ENCODE data around the gene ALDH9A1. TPM values are rescaled to one million over a fixed set of nuclear protein-coding genes. Genes with fewer than 3 reads are reported as not detected.
"Not testable (repeated sequence)": the region's sequence is repeated elsewhere in the genome, so short reads cannot be mapped to it uniquely, and the experiment has no call there.

ALDH9A1 gene
- 10 to 100 TPM; 46.9 to 54.4 TPM for total RNA-seq

DNA sequence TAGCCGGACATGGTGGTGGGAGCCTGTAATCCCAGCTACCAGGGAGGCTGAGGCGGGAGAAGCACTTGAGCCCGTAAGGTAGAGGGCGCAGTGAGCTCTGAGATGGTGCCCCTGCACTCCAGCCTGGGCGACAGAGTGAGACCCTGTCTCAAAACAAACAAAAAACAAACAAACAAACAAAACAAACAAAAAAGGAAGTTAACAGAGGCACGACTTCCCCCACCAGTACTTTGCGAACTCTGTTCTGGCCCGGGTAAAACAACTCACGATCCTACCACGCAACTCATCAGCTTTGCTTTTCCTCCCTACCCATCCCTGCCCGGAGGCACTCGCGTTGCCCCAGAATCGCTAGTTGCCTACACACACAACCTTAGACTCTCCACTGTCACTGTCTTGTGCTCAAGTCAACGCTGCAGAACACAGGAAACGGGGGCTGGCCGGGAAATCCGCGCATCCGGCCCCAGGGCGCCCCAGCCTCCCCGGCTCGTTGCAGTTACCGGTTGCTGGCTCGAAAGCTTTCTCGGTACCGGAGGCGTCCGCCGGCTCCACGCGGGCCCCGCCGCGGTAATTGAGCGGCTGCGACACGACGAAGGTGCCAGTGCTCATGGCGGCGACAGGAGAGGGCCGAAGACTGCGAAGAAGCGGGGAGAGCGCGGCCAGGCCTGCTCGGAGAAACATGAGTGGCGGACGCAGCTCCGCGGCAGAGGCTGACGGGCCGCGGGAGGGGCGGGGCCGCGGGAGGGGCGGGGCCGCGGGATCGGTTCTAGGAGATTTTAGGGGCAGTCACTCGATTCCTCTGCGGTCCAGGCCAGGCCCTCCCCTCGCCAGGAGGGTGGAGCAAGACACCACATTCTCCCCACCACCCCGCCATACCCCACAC lies at the start of gene ALDH9A1:
Gene ALDH9A1 (minus strand): TSS at position 682 of the 880 bp plus-strand sequence. CDS start 4 bp downstream, at position 678.
- ChIA-PET POLR2A (interaction anchor here (0.6 to 3.1 kb wide), 23 partner anchors 10 to 131 kb away, joined by 3 to 36 read pairs (median 3); partner anchors contain the start of genes MGST3 and TMCO1), CTCF (interaction anchor here (0.8 to 2.6 kb wide), 22 partner anchors 12 to 226 kb away, joined by 3 to 17 read pairs (median 4); partner anchors contain the start of genes MGST3 and TMCO1)
- peaks cover 34% of the 10 kb centered on the region for H3K36me3 Mint-ChIP-seq (ENCODE audit: low read depth)

DNA sequence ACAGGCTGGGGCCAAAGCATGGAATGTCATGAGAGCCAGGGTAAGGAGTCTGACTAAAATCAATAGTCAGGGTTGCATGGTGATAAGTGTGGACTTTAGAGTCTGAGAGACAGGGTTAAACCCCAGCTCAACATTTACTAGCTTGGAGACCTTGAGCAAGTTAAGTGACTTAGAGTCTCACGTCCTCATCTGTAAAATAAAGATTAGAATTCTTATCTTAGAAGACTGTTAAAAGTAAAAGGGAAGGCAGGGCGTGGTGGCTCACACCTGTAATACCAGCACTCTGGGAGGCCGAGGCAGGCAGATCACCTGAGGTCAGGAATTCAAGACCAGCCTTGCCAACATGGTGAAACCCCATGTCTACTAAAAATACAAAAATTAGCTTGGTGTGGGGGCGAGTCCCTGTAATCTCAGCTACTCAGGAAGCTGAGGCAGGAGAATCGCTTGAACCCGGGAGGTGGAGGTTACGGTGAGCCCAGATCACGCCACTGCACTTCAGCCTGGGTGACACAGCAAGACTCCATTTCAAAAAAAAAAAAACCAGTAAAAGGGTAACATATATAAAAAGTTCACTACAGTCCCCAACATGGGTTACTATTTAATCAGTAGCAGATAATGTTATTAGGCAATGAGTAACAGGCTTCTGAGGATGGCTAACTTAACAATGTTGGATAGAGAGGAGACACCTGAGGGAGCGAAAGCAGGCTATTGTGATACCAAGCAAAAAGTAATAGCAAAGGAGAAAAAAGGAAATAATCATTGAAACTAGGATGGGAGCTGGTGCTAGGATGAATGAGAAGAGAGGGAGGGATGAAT lies 49.5 kb upstream of the ALDH9A1 start:
- POLR2A ChIA-PET: no interaction called here
- Mint-ChIP-seq H3K36me3 (ENCODE audit: low read depth) (peaks cover 34% of the 10 kb centered on the region), H3K27ac (no peak overlapping the region)

More for the DNA sequence above, at the start of gene ALDH9A1:
- peaks cover 1% of the 10 kb centered on the region for H3K27me3 Mint-ChIP-seq
- DNase-seq: peak; percentile 91
- no peaks in the 10 kb centered on the region for H3K9me3 Mint-ChIP-seq
- H3K4me3 Mint-ChIP-seq: peak within 1 kb of the TSS; percentile 97
- peaks cover 35% of the 10 kb centered on the region for H3K4me1 Mint-ChIP-seq
- peak within 1 kb of the TSS; percentile 98 for H3K27ac Mint-ChIP-seq

DNA sequence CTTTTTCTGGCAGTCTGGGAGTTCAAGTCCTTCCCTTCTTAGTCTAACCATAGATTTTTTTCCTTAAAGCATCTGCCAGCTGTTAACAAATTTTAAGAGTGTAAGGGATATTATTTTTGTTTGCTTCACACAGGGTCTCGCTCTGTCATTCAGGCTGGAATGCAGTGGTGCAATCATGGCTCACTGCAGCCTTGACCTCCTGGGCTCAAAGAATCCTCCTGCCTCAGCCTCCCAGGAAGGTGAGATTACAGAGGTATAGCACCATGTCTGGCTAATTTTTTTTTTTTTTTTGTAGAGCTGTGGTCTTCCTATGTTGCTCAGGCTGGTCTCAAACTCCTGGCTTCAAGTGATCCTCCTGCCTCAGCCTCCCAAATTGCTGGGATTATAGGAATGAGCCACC lies 46.6 kb upstream of the ALDH9A1 start:
- H3K27ac Mint-ChIP-seq, DNase-seq, H3K4me3 Mint-ChIP-seq, H3K9me3 Mint-ChIP-seq, H3K4me1 Mint-ChIP-seq, H3K27me3 Mint-ChIP-seq: not testable (repeated sequence)
- H3K36me3 Mint-ChIP-seq (ENCODE audit: low read depth): peaks cover 54% of the 10 kb centered on the region
- POLR2A ChIA-PET: interaction anchor here (0.7 to 1.2 kb wide), 2 partner anchors 11 to 21 kb away, joined by 3 to 4 read pairs; no protein-coding TSS in a partner anchor
- CTCF ChIA-PET: interaction anchor here (0.7 to 1.1 kb wide), 3 partner anchors 21 to 734 kb away, joined by 3 to 4 read pairs (median 4); no protein-coding TSS in a partner anchor

More for the DNA sequence above, 49.5 kb upstream of the ALDH9A1 start:
- no peak for DNase-seq
- CTCF ChIA-PET: interaction anchor here (0.8 to 2.2 kb wide), 4 partner anchors 17 to 380 kb away, joined by 3 to 5 read pairs (median 3); no protein-coding TSS in a partner anchor
- Mint-ChIP-seq H3K4me3 (no peak overlapping the region), H3K4me1 (no peaks in the 10 kb centered on the region), H3K9me3 (no peaks in the 10 kb centered on the region), H3K27me3 (no peaks in the 10 kb centered on the region)

DNA sequence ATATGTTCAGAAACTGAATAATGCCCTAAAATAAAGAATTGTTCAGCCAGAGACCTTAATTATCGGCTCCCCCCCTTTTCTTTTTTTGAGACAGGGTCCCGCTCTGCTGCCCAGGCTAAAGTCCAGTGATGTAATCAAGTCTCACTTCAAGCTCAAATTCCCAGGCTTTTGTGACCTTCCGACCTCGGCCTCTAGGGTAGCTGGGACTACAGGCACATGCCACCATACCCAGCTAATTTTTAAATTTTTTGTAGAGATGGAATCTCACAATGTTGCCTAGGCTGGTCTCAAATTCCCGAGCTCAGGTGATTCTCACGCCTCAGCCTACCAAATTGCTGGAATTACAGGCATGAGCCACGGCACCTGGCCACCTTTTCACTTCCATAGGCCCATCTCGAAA lies 43.8 kb upstream of the ALDH9A1 start:
- ChIA-PET CTCF (no interaction called here), POLR2A (interaction anchor here (1.1 kb wide), 1 partner anchor 112 kb away, joined by 3 read pairs; no protein-coding TSS in a partner anchor)
- Mint-ChIP-seq H3K36me3 (ENCODE audit: low read depth) (peaks cover 52% of the 10 kb centered on the region), H3K4me3 (no peak overlapping the region), H3K27ac (no peak overlapping the region), H3K4me1 (no peaks in the 10 kb centered on the region), H3K9me3 (no peaks in the 10 kb centered on the region), H3K27me3 (no peaks in the 10 kb centered on the region)
- no peak for DNase-seq

DNA sequence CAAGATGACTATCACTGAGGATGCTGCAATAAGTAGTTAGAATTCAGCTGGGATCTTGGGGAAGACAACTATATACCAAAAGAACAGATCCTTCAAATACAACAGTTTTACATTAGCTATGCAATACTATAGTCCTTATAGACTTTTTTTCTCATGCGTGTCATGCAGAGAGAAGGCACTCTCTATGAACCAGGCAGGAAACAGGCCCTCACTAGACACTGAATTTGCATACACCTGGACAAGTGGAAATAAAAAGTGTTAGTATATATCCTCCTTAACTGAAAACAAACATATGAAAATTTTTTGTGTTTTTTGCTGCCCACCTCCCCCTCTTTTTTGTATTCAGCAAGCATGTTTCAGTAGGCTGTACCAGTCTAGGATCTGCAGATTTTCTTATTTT lies 40.4 kb upstream of the ALDH9A1 start:
- Mint-ChIP-seq H3K27me3 (no peaks in the 10 kb centered on the region), H3K4me1 (peaks cover 2% of the 10 kb centered on the region), H3K4me3 (no peak overlapping the region), H3K36me3 (ENCODE audit: low read depth) (peaks cover 48% of the 10 kb centered on the region), H3K9me3 (no peaks in the 10 kb centered on the region), H3K27ac (no peak overlapping the region)
- CTCF ChIA-PET: no interaction called here
- POLR2A ChIA-PET: interaction anchor here (1.7 kb wide), 1 partner anchor 30 kb away, joined by 3 read pairs; the partner anchor contains the start of gene TMCO1
- DNase-seq: no peak

DNA sequence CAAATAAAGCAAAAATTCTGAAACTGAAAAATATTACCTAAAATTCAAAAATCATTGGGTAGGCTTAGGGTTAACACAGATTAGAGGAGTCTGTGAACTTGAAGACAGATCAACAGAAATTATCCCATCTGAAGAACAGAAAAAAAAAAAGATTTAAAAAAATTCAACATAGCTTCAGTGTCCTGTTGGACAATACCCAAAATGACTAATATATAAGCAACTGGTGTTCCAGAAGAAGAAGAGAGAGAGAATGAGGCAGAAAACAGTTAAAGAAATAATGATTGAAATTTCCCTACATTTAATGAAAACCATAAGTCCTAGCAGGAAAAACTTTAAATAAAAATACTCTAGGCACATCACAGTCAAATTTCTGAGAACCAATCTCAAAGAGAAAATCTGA lies 38.8 kb upstream of the ALDH9A1 start:
- H3K36me3 Mint-ChIP-seq (ENCODE audit: low read depth): peaks cover 40% of the 10 kb centered on the region
- ChIA-PET POLR2A (interaction anchor here (0.6 to 1.7 kb wide), 3 partner anchors 22 to 32 kb away, joined by 3 to 4 read pairs (median 4); partner anchors contain the start of gene TMCO1), CTCF (interaction anchor here (0.9 kb wide), 1 partner anchor 90 kb away, joined by 3 read pairs; no protein-coding TSS in a partner anchor)
- peaks cover 2% of the 10 kb centered on the region for H3K4me1 Mint-ChIP-seq
- DNase-seq: no peak
- H3K9me3 Mint-ChIP-seq: no peaks in the 10 kb centered on the region
- H3K27me3 Mint-ChIP-seq: no peaks in the 10 kb centered on the region
- H3K4me3 Mint-ChIP-seq: no peak overlapping the region
- no peak overlapping the region for H3K27ac Mint-ChIP-seq

DNA sequence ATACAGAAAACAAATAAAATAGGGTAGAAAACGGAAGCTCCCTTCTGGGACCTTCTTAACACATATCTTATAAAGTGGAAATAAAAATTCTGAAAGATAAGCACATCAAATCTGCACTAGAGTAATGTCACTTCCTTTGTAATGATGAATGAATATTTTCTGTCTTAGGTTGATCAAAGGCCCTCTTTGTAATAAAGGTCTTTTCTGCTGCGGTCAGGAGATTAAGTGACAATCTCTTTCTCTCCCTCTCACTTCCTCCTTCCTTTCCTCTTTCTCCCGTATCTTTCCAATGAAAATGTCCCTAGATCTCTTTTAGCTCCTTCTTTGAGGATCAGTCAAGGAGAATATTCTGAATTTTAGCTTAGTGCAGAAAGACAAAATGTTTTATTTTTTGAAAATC lies 36.5 kb upstream of the ALDH9A1 start:
- CTCF ChIA-PET: interaction anchor here (0.7 to 1.5 kb wide), 3 partner anchors 34 to 134 kb away, joined by 3 to 4 read pairs (median 4); partner anchors contain the start of gene ALDH9A1

DNA sequence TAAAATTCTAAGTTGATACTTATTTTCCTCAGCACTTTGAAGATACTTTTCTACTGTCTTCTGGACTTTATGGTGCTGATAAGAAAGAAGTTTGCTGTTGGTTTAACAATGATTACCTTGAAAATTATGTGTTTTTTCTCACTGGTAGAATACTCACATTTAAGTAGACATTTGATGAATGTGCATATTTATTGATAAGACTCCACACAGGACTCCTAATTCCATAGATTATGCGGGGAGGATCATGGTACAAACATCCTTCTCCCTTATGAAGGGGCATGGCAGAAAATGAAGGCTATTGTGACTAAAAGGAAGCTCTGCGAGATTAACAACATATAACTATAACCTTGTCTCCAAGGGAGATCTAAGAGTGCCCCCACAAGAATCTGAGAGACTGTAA lies 28.5 kb upstream of the ALDH9A1 start:
- ChIA-PET CTCF (no interaction called here), POLR2A (no interaction called here)
- Mint-ChIP-seq H3K27ac (no peak overlapping the region), H3K9me3 (no peaks in the 10 kb centered on the region), H3K4me3 (no peak overlapping the region), H3K4me1 (no peaks in the 10 kb centered on the region), H3K36me3 (ENCODE audit: low read depth) (peaks cover 19% of the 10 kb centered on the region), H3K27me3 (no peaks in the 10 kb centered on the region)
- DNase-seq: no peak

More for the DNA sequence above, 36.5 kb upstream of the ALDH9A1 start:
- Mint-ChIP-seq H3K9me3 (no peaks in the 10 kb centered on the region), H3K27me3 (no peaks in the 10 kb centered on the region), H3K27ac (no peak overlapping the region), H3K36me3 (ENCODE audit: low read depth) (peaks cover 20% of the 10 kb centered on the region), H3K4me1 (peaks cover 2% of the 10 kb centered on the region), H3K4me3 (no peak overlapping the region)
- POLR2A ChIA-PET: no interaction called here
- no peak for DNase-seq

DNA sequence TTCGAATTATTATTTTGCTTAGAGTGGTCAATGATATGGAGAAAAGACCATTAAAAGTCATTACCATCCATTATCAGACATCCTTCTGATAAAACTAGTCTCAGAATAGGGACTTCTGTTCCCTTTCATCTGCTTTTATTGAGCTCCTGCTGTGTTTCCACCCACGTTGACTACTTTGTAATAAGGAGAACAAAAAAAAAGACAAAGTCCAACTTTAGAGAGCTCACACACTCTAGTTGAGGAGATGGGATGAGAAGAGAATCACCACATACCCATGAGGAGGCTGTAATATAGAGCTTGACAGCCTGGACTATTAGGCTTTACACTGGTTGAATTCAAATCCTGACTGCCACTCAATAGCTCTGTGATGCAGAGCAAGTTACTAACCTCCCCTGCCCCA lies 27.8 kb upstream of the ALDH9A1 start:
- H3K4me1 Mint-ChIP-seq: no peaks in the 10 kb centered on the region
- ChIA-PET CTCF (no interaction called here), POLR2A (no interaction called here)
- peaks cover 19% of the 10 kb centered on the region for H3K36me3 Mint-ChIP-seq (ENCODE audit: low read depth)
- no peak for DNase-seq
- H3K9me3 Mint-ChIP-seq: no peaks in the 10 kb centered on the region
- no peak overlapping the region for H3K27ac Mint-ChIP-seq
- no peaks in the 10 kb centered on the region for H3K27me3 Mint-ChIP-seq
- H3K4me3 Mint-ChIP-seq: no peak overlapping the region

DNA sequence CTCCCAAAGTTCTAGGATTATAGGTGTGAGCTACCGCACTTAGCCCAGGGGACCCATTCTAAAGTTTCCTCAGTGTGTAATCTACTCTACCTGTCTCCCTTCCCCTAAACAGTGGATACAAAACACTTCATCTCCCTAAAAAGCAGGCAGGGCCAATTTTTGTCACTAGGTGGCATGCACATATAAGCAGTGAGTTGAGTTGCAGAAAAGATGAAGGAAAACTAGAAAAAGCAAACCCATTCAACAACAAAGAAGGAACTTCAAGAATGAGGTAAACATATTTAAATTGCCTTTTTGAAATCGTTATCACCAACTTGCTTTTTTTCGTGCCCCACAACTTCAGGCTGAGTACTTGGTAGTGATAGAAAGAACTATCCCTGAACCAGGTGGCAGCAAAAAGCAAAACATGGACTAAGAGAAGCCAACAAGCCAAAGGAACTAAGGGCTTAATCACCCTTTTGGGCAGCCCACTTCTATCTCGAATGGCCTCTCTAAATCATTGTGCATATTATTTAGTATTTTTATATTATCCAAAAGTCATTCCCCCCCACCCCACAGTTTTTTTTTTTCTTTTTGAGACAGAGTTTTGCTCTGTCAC lies 19.7 kb upstream of the ALDH9A1 start:
- Mint-ChIP-seq H3K4me3 (no peak overlapping the region), H3K4me1 (no peaks in the 10 kb centered on the region), H3K36me3 (ENCODE audit: low read depth) (no peaks in the 10 kb centered on the region), H3K27me3 (peaks cover 7% of the 10 kb centered on the region), H3K27ac (no peak overlapping the region), H3K9me3 (no peaks in the 10 kb centered on the region)
- DNase-seq: peak; percentile 50
- ChIA-PET CTCF (interaction anchor here (0.6 to 1.5 kb wide), 4 partner anchors 13 to 1235 kb away, joined by 3 to 6 read pairs (median 3); no protein-coding TSS in a partner anchor), POLR2A (no interaction called here)

DNA sequence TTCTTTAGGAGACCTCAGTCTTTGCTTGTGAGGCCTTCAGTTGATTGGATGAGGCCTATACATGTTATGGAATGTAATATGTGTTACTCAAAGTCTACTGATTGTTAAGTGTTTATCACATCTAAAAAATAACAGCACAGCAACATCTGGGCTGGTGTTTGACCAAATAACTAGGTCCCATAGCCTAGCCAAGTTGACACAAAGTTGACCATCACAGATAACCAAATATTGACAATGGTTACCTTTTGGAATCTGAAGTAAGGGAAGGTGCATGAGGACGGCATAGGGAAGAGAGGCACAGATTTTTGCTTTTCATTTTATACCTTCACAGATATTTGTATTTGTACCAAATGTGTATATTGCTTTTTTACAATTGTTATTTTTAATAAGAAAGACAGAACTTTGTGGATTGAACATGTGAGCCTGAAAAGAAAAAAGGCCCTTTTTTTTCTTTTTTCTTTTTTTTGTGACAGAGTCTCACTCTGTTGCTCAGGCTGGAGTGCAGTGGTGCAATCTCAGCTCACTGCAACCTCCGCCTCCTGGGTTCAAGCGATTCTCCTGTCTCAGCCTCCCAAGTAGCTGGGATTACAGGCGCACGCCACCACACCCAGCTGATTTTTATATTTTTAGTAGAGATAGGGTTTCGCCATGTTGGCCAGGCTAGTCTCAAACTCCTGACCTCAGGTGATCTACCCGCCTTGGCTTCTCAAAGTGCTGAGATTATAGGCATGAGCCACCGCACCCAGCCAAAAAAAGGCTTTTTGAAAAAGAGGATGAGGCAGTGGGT lies 18.1 kb upstream of the ALDH9A1 start:
- H3K27ac Mint-ChIP-seq; H3K9me3 Mint-ChIP-seq; H3K4me3 Mint-ChIP-seq; H3K4me1 Mint-ChIP-seq; POLR2A ChIA-PET; H3K36me3 Mint-ChIP-seq (ENCODE audit: low read depth); DNase-seq: not testable (repeated sequence)
- peaks cover 14% of the 10 kb centered on the region for H3K27me3 Mint-ChIP-seq
- CTCF ChIA-PET: interaction anchor here (1.5 kb wide), 1 partner anchor 114 kb away, joined by 6 read pairs; no protein-coding TSS in a partner anchor

DNA sequence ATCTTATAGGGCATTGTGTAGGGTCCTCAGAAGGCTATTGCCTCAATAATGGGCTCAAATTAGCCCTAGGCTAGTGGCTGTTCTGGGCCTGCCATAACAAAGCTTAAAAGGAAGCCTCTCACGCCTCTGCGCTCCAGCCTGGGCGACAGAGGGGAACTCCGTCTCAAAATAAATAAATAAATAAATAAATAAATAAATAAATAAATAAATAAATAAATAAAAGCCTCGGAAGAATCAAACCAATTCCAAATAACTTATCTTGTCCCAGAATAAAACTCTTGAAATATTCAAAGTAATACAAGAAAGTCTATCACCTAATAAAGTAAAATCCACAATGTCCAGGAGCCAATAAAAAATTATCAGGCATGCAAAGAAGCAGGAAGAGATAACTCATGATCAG lies 14.4 kb upstream of the ALDH9A1 start:
- no peak for DNase-seq
- CTCF ChIA-PET: no interaction called here
- Mint-ChIP-seq H3K4me1 (no peaks in the 10 kb centered on the region), H3K4me3 (no peak overlapping the region), H3K27ac (no peak overlapping the region), H3K9me3 (no peaks in the 10 kb centered on the region), H3K36me3 (ENCODE audit: low read depth) (no peaks in the 10 kb centered on the region), H3K27me3 (peaks cover 32% of the 10 kb centered on the region)
- POLR2A ChIA-PET: no interaction called here

Measured in activated CD4-positive, alpha-beta memory T cell treated with anti-CD3 and anti-CD28 coated beads, Interleukin-2, amount 10 ng/mL, durations not matched to agents 7 days and 5 days (primary cell).